Measurements from ENCODE around the gene MRPS25.

The MRPS25 gene

DNA sequence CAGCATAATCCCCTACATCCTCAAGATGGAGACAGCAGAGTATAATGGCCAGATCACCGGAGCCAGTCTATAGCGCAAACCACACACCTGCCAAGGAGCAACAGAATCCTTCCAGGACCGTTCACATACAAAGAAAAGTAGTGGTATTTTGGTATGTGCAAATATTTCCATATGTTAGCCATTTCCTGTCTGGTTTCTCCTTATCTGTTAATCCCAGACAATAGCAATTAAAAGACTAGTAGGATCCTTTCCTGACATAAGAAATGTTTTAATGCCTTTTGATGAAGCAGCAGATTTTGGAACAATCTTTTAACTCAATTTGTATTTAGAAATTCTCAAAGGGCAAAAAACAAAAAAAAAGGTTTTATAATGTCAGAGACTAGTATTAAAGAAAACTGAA lies 22.2 kb downstream of the MRPS25 start:
- Histone ChIP-seq H3K27me3 (ENCODE audit: insufficient read depth, low read length, poor library complexity, severe bottlenecking) (no peaks in the 10 kb centered on the region), H3K9me2 (replicated peaks; ENCODE audit: low read depth, low read length) (no peaks in the 10 kb centered on the region), H3K36me3 (ENCODE audit: insufficient read depth, low read length) (peaks cover 95% of the 10 kb centered on the region), H3K4me2 (ENCODE audit: low read depth, low read length, poor library complexity, severe bottlenecking) (no peak overlapping the region), H4K20me1 (ENCODE audit: insufficient read depth, low read length, poor library complexity, severe bottlenecking) (peaks cover 10% of the 10 kb centered on the region), H3K9ac (ENCODE audit: low read depth, low read length, poor library complexity, severe bottlenecking) (no peak overlapping the region), H3K79me2 (ENCODE audit: insufficient read depth, low read length) (no peaks in the 10 kb centered on the region), H2AFZ (ENCODE audit: low read length) (no peak overlapping the region), H3K4me1 (ENCODE audit: insufficient read depth, low read length, poor library complexity, severe bottlenecking) (peaks cover 21% of the 10 kb centered on the region), H3K9me3 (ENCODE audit: insufficient read depth, low read depth, low read length) (no peaks in the 10 kb centered on the region), H3F3A (ENCODE audit: low read depth) (no peaks in the 10 kb centered on the region), H3K4me3 (ENCODE audit: low read length, poor library complexity, severe bottlenecking) (no peak overlapping the region)
- TF ChIP-seq CTCF (conservative IDR thresholded peaks at IDR 0.05; ENCODE audit: low read length) (no peak), EZH2phosphoT487 (IDR thresholded peaks at IDR 0.05; ENCODE audit: borderline replicate concordance) (no peak)

DNA sequence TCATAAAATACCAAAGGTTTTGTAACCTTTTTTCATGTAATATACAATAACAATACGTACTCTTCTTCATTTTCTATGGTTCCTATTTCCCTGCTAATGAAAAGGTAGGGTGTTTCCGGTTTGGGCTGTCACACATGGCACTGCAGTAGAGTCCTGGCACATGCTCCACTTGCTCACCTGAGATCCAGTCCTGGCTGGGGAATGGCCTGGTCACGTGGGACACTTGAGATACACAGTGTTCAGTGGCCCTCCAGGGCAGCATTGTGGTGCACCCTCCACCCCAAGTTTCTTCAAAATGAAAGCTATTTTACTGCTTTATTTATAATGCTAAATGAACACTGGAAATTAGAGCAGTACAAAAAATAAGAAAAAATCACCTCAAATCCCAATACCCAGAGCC lies 23.2 kb downstream of the MRPS25 start:
- Histone ChIP-seq H3K79me2 (ENCODE audit: insufficient read depth, low read length) (no peaks in the 10 kb centered on the region), H3K4me2 (ENCODE audit: low read depth, low read length, poor library complexity, severe bottlenecking) (no peak overlapping the region), H3K9ac (ENCODE audit: low read depth, low read length, poor library complexity, severe bottlenecking) (no peak overlapping the region), H4K20me1 (ENCODE audit: insufficient read depth, low read length, poor library complexity, severe bottlenecking) (peaks cover 10% of the 10 kb centered on the region), H2AFZ (ENCODE audit: low read length) (no peak overlapping the region), H3K4me1 (ENCODE audit: insufficient read depth, low read length, poor library complexity, severe bottlenecking) (peaks cover 21% of the 10 kb centered on the region), H3K9me2 (replicated peaks; ENCODE audit: low read depth, low read length) (no peaks in the 10 kb centered on the region), H3K9me3 (ENCODE audit: insufficient read depth, low read depth, low read length) (no peaks in the 10 kb centered on the region), H3K4me3 (ENCODE audit: low read length, poor library complexity, severe bottlenecking) (no peak overlapping the region), H3K36me3 (ENCODE audit: insufficient read depth, low read length) (peaks cover 95% of the 10 kb centered on the region), H3F3A (ENCODE audit: low read depth) (no peaks in the 10 kb centered on the region), H3K27me3 (ENCODE audit: insufficient read depth, low read length, poor library complexity, severe bottlenecking) (no peaks in the 10 kb centered on the region)
- TF ChIP-seq EZH2phosphoT487 (IDR thresholded peaks at IDR 0.05; ENCODE audit: borderline replicate concordance) (no peak), CTCF (conservative IDR thresholded peaks at IDR 0.05; ENCODE audit: low read length) (no peak)

DNA sequence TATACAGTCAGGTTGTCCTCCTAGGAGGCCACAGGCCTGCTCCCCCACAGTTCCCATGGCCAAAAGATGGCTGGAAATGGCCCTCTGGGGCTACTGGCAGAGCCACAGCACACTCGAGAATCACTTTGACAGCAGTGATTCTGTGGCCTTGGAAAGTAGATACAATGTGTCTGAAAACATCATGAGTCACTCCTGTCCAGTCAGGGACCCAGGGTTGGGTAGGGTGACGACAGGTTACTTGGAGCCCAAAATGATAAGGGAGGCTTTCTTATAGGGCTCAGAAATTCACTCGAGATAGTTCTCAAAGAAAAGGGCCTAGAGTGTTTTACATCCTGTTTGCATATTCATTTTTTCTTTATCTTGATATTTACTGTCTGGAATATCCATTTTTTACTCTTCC lies 24.3 kb downstream of the MRPS25 start:
- Histone ChIP-seq H3K4me1 (ENCODE audit: insufficient read depth, low read length, poor library complexity, severe bottlenecking) (peaks cover 21% of the 10 kb centered on the region), H3K27me3 (ENCODE audit: insufficient read depth, low read length, poor library complexity, severe bottlenecking) (no peaks in the 10 kb centered on the region), H3K9ac (ENCODE audit: low read depth, low read length, poor library complexity, severe bottlenecking) (no peak overlapping the region), H3K9me2 (replicated peaks; ENCODE audit: low read depth, low read length) (no peaks in the 10 kb centered on the region), H3F3A (ENCODE audit: low read depth) (no peaks in the 10 kb centered on the region), H3K36me3 (ENCODE audit: insufficient read depth, low read length) (peaks cover 95% of the 10 kb centered on the region), H4K20me1 (ENCODE audit: insufficient read depth, low read length, poor library complexity, severe bottlenecking) (peaks cover 10% of the 10 kb centered on the region), H3K4me3 (ENCODE audit: low read length, poor library complexity, severe bottlenecking) (no peak overlapping the region), H3K79me2 (ENCODE audit: insufficient read depth, low read length) (no peaks in the 10 kb centered on the region), H3K9me3 (ENCODE audit: insufficient read depth, low read depth, low read length) (no peaks in the 10 kb centered on the region), H3K4me2 (ENCODE audit: low read depth, low read length, poor library complexity, severe bottlenecking) (no peak overlapping the region), H2AFZ (ENCODE audit: low read length) (no peak overlapping the region)
- TF ChIP-seq EZH2phosphoT487 (IDR thresholded peaks at IDR 0.05; ENCODE audit: borderline replicate concordance) (no peak), CTCF (conservative IDR thresholded peaks at IDR 0.05; ENCODE audit: low read length) (no peak)

All from Loucy (cell line).